Nephron (organoid): ENCODE results near the gene FNTB.
"Not testable (repeated sequence)": the region's sequence is repeated elsewhere in the genome, so short reads cannot be mapped to it uniquely, and the experiment has no call there.

Source experiments
- H3K27ac Mint-ChIP-seq, 3 experiments: 2 replicates each; pipeline ENCODE4 v1.8.0; 2020; ENCODE audit warnings: mixed read lengths in 3 of 3, mild to moderate bottlenecking in 2 of 3, moderate library complexity in 1 of 3
- H3K27me3 Mint-ChIP-seq: 2 replicates; pipeline ENCODE4 v1.8.0; 2021; ENCODE audit warnings: low read depth, mild to moderate bottlenecking, moderate library complexity, mixed read lengths
- H3K36me3 Mint-ChIP-seq: 2 replicates; pipeline ENCODE4 v1.8.0; 2020; ENCODE audit warnings: low read depth, mixed read lengths
- H3K4me1 Mint-ChIP-seq: 2 replicates; pipeline ENCODE4 v1.8.0; 2020; ENCODE audit warnings: mixed read lengths
- H3K4me3 Mint-ChIP-seq, 3 experiments: 2 replicates each; pipeline ENCODE4 v1.8.0; 2020; ENCODE audit warnings: mild to moderate bottlenecking in 3 of 3, mixed read lengths in 3 of 3, moderate library complexity in 2 of 3
- H3K9me3 Mint-ChIP-seq: 2 replicates; pipeline ENCODE4 v1.8.0; 2020; ENCODE audit warnings: mixed read lengths
- TF ChIP-seq, protein P1 (sequence below), 3 experiments: fragments of 200-600 bp; sonication (generic); IDR thresholded peaks; one replicate each; pipeline ENCODE4 v1.5.0; 2021; ENCODE audit warnings: antibody characterized with exemption in 3 of 3; ENCODE audit not compliant: unreplicated experiment in 3 of 3

Gene FNTB

DNA sequence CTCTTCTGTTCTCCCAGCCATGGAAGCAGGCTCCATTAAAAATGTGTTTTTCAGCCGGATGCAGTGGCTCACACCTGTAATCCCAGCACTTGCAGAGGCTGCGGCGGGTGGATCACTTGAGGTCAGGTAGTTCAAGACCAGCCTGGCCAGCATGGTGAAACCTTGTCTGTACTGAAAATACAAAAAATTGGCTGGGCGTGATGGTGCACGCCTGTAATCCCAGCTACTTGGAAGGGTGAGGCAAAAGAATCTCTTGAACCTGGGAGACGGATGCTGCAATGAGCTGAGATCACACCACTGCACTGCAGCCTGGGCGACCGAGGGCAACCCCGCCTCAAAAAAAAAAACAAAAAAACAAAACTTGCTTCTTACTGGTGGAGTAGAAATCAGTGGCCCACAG is 39.8 kb downstream of the FNTB start:
- H3K4me3 Mint-ChIP-seq = no peak overlapping the region
- H3K27ac Mint-ChIP-seq = no peak overlapping the region
- no peaks in the 10 kb centered on the region for H3K9me3 Mint-ChIP-seq
- TF ChIP-seq, protein P1, sequence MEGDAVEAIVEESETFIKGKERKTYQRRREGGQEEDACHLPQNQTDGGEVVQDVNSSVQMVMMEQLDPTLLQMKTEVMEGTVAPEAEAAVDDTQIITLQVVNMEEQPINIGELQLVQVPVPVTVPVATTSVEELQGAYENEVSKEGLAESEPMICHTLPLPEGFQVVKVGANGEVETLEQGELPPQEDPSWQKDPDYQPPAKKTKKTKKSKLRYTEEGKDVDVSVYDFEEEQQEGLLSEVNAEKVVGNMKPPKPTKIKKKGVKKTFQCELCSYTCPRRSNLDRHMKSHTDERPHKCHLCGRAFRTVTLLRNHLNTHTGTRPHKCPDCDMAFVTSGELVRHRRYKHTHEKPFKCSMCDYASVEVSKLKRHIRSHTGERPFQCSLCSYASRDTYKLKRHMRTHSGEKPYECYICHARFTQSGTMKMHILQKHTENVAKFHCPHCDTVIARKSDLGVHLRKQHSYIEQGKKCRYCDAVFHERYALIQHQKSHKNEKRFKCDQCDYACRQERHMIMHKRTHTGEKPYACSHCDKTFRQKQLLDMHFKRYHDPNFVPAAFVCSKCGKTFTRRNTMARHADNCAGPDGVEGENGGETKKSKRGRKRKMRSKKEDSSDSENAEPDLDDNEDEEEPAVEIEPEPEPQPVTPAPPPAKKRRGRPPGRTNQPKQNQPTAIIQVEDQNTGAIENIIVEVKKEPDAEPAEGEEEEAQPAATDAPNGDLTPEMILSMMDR (IDR thresholded peaks at IDR 0.05; ENCODE audit: unreplicated experiment in 3 of 3) = no peak
- H3K4me1 Mint-ChIP-seq = no peaks in the 10 kb centered on the region
- peaks cover 44% of the 10 kb centered on the region for H3K36me3 Mint-ChIP-seq
- no peaks in the 10 kb centered on the region for H3K27me3 Mint-ChIP-seq

DNA sequence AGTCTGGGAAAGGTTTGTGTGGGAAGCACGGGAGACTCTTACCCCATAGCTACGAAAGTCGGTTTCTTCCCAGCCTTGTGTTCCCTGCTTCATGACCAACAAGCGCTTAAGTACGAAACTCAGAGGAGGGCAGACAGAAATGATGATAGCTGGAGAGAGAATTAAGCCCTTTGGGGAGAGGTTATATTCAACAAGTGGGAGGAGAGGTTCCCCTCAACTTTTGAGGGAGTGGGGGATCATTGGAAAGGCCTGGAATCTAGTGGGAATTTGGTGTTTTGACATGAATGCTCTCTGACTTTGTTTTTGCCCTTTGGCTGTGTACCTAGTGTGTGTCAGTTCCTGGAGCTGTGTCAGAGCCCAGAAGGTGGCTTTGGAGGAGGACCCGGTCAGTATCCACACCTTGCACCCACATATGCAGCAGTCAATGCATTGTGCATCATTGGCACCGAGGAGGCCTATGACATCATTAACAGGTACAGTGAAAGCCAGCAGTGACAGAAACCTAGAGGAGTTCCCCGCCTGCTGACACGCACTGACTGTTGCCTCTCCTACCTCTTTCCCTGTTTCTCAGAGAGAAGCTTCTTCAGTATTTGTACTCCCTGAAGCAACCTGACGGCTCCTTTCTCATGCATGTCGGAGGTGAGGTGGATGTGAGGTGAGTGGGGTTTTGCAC is 40.6 kb downstream of the FNTB start:
- Mint-ChIP-seq H3K27me3 (no peaks in the 10 kb centered on the region), H3K27ac (no peak overlapping the region), H3K4me3 (no peak overlapping the region), H3K4me1 (no peaks in the 10 kb centered on the region), H3K36me3 (peaks cover 45% of the 10 kb centered on the region), H3K9me3 (no peaks in the 10 kb centered on the region)
- TF ChIP-seq, protein P1 (IDR thresholded peaks at IDR 0.05; ENCODE audit: unreplicated experiment in 3 of 3) = no peak

DNA sequence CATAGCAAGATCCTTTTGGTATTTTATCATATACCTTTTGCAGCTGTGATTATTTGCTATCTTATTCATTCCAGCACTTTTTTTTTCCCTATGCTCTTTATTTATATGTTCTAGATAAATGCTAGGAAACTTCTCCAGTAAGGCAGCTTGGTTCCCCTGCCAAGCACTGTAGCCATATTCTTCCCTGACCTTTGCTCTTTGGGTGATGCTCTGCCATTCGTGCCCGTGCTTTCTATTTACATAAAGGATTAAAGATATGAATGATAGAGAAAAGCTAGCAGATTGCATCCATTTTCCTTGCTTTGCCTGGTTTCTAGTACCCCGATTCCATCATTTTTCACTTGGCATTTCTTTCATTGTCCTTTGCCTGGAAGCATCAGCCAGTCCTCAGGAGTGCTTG is 42.2 kb downstream of the FNTB start:
- H3K9me3 Mint-ChIP-seq = no peaks in the 10 kb centered on the region
- H3K4me3 Mint-ChIP-seq = no peak overlapping the region
- no peaks in the 10 kb centered on the region for H3K4me1 Mint-ChIP-seq
- peaks cover 57% of the 10 kb centered on the region for H3K36me3 Mint-ChIP-seq
- no peaks in the 10 kb centered on the region for H3K27me3 Mint-ChIP-seq
- no peak overlapping the region for H3K27ac Mint-ChIP-seq
- TF ChIP-seq, protein P1 (IDR thresholded peaks at IDR 0.05; ENCODE audit: unreplicated experiment in 3 of 3) = no peak

DNA sequence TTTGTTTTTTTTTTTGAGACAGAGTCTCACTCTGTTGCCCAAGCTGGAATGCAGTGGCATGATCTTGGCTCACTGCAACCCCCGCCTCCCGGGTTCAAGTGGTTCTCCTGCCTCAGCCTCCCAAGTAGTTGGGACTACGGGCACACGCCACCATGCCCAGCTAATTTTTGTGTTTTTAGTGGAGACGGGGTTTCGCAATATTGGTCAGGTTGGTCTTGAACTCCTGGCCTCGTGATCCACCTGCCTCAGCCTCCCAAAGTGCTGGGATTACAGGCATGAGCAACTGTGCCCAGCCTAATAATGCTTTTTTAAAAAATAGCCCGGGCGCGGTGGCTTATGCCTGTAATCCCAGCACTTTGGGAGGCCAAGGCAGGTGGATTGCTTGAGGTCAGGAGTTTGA is 44.6 kb downstream of the FNTB start:
- not testable (repeated sequence) for H3K27me3 Mint-ChIP-seq, H3K4me1 Mint-ChIP-seq, H3K27ac Mint-ChIP-seq, H3K9me3 Mint-ChIP-seq, H3K4me3 Mint-ChIP-seq
- H3K36me3 Mint-ChIP-seq = peaks cover 70% of the 10 kb centered on the region

DNA sequence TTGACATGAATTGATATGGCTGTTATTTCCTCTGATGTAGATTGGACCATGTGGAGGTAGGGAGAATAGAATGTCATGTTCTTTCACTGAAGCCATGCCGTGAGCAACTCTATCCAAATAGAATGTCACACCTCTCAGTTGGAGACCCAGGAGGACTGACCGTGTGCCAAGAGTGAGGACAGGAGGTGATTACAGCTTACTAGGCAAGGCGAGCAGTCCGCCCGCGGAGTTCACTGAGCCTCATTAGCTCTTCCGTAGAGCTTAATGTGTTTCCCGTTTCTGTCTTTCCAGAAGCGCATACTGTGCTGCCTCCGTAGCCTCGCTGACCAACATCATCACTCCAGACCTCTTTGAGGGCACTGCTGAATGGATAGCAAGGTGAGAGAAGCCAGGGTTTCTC is 45.6 kb downstream of the FNTB start:
- H3K36me3 Mint-ChIP-seq = peaks cover 67% of the 10 kb centered on the region
- H3K27ac Mint-ChIP-seq = no peak overlapping the region
- TF ChIP-seq, protein P1 (IDR thresholded peaks at IDR 0.05; ENCODE audit: unreplicated experiment in 3 of 3) = no peak
- H3K9me3 Mint-ChIP-seq = no peaks in the 10 kb centered on the region
- H3K4me1 Mint-ChIP-seq = no peaks in the 10 kb centered on the region
- no peaks in the 10 kb centered on the region for H3K27me3 Mint-ChIP-seq
- no peak overlapping the region for H3K4me3 Mint-ChIP-seq

DNA sequence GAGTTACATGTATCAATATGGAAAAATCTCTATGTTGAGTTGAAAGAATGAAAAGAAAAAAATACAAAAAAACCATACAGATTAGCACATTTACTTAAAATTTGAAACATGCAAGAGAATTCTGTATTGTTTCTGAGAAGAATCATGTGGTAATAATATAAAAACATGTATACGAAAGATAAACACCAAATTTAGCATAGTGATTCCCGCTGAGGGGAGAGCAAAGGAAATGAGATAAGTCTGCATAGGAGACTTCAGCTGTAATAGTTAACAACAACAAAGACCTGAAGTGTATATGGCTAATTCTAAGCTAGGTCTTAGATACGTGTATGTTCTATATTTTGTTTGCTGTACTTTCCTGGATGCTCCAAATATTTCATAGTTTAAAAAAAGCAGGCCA is 46.5 kb downstream of the FNTB start:
- TF ChIP-seq, protein P1 (IDR thresholded peaks at IDR 0.05; ENCODE audit: unreplicated experiment in 3 of 3) = no peak
- H3K4me3 Mint-ChIP-seq = no peak overlapping the region
- no peaks in the 10 kb centered on the region for H3K27me3 Mint-ChIP-seq
- peaks cover 59% of the 10 kb centered on the region for H3K36me3 Mint-ChIP-seq
- H3K9me3 Mint-ChIP-seq = no peaks in the 10 kb centered on the region
- H3K4me1 Mint-ChIP-seq = no peaks in the 10 kb centered on the region
- H3K27ac Mint-ChIP-seq = no peak overlapping the region
